GM12874 (cell line): ENCODE data around the gene SPPL2A.

Experiments used
- TF ChIP-seq, protein P1 (sequence below): IDR thresholded peaks from 2 replicates; pipeline ENCODE4 v1.5.1; 2011; ENCODE audit warnings: low read depth, mild to moderate bottlenecking, control low read depth, low read length, moderate library complexity; ENCODE audit not compliant: insufficient read depth

The SPPL2A gene

DNA sequence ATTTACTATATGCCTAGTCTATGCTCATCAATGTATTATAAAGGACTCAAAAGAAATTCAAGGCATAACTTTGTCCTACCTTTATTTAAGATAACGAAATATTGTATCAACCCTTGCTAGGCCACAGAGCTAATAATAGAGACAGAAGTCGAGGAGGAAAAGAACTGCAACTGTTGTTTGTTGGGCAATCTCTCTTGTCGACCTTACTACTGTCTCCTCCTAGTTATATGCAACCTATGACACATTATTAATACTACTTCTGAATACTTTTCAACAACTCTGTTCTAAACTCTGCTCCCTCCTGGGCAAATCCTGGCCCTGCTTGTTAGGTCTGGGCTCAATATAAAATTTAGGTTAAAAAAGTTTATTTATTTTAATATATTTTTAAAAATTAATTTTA, 24.6 kb downstream of the SPPL2A start:
- TF ChIP-seq, protein P1, sequence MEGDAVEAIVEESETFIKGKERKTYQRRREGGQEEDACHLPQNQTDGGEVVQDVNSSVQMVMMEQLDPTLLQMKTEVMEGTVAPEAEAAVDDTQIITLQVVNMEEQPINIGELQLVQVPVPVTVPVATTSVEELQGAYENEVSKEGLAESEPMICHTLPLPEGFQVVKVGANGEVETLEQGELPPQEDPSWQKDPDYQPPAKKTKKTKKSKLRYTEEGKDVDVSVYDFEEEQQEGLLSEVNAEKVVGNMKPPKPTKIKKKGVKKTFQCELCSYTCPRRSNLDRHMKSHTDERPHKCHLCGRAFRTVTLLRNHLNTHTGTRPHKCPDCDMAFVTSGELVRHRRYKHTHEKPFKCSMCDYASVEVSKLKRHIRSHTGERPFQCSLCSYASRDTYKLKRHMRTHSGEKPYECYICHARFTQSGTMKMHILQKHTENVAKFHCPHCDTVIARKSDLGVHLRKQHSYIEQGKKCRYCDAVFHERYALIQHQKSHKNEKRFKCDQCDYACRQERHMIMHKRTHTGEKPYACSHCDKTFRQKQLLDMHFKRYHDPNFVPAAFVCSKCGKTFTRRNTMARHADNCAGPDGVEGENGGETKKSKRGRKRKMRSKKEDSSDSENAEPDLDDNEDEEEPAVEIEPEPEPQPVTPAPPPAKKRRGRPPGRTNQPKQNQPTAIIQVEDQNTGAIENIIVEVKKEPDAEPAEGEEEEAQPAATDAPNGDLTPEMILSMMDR, result no peak

DNA sequence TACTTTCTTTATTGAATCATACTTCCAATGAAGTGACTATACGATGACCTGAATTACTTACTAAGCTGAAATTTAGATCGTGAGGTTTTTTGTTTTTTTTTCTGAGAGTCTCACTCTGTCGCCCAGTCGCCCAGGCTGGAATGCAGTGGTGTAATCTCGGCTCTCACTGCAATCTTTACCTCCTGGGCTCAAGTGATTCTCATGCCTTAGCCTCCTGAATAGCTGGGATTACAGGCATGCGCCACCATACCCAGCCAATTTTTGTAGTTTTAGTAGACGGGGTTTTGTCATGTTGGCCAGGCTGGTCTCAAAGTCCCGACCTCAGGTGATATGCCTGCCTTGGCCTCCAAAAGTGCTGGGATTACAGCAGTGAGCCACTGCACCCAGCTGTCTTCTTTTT, 28.7 kb downstream of the SPPL2A start:
- TF ChIP-seq, protein P1, result no peak

DNA sequence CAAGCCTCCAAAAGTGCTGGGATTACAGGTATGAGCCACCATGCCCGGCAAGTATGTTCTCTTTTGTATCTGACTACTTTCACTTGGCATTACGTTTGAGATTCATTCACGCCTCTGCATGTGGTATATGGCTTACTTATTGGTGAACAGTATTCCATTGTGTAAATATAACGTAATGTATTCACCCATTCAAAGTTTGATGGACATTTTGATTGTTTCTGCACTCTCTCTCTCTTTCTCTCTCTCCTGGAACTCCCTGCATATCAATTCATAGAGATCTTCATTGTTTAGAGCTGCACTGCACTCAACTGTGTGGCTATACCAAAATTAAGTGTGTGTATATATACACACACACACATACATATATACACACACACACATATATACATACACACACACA, 30.4 kb downstream of the SPPL2A start:
- TF ChIP-seq, protein P1, result no peak

DNA sequence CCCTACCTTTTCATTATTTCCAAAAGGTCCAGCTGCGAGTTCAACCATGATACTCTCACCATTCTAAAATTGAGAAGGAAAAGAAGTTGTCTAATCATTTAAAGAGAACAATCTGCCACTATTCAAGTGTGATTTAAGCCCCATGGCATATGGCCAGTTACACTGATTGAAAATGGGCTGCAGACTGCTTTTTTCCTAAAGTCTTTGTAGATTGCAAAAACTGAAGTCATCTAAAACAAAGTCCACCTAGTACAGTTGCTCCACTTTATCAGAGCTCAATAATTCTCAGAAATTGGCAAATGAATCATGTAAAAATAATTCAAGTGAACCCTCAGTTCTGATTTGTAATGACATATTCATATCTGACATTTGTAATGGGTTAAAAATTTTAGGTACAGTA, 39.2 kb downstream of the SPPL2A start:
- TF ChIP-seq, protein P1, result no peak

DNA sequence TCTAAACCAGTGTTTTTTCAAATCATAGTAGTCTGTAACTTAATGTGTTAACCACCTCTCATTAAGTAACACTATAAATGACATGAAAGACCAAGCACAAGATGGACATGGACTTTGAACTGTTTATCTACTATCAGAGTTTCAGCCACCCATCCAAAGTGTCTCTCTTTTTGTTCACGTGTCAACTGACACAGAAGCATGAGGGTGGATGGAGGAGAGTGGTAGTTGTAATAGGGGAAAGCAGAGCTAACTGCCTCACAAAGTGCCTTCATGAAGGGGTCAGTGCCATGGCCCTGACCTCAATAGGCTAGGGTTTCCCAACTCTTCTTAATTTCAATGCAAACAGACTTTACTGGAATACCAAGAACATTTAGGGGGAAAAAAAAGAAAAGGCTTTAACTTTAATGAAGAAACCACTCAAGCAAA, 46.8 kb downstream of the SPPL2A start:
- TF ChIP-seq, protein P1, result no peak

DNA sequence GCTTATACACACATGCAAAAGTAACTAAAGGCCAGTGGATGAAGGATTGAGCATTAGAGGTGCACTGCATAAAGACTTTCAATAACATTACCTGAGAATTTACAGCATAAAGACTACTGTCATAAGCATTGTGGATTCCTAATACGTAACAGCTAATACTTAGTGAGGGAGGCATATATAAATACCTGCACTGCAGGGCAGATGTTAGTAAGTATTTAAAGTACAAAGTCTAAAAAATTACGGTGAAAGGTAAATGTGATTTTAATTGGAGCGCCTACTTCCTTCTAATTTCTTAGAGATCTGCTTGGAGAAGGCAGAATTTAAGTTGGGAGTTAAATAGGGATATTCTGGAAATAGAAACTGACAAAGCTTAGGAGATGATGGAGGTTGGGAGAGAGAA, 53.5 kb downstream of the SPPL2A start:
- TF ChIP-seq, protein P1, result no peak

DNA sequence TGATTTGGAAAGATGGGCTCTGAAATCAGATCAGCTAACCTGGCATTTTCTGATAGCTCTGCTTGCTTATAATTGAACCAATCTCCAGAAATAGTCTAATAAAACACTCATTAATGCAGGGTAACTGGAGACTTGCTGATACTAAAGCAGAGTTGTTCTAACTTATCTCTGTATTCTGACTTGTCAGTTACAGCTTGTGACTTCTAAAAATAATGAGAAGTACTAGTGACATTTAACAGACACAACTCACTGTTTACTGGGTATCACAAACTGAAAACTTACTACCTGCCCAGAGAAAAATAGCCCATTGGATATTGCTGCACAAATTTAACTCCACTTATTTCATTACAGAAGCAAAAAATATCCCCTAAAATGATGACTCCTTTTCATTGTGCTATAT, 54.9 kb downstream of the SPPL2A start:
- TF ChIP-seq, protein P1, result no peak
